GM21447 (cell line): ENCODE results near the gene GPR141.
"Not testable (repeated sequence)": the region's sequence is repeated elsewhere in the genome, so short reads cannot be mapped to it uniquely, and the experiment has no call there.

Source experiments
- ATAC-seq: cut with Tn5 transposase; IDR thresholded peaks from one replicate; pipeline ENCODE4 v1.9.1; 2021; ENCODE audit not compliant: unreplicated experiment

Gene GPR141

GRCh38 chr7:37684927-37685326, 1.4 kb downstream of the GPR141 start:
- ATAC-seq: no peak

DNA sequence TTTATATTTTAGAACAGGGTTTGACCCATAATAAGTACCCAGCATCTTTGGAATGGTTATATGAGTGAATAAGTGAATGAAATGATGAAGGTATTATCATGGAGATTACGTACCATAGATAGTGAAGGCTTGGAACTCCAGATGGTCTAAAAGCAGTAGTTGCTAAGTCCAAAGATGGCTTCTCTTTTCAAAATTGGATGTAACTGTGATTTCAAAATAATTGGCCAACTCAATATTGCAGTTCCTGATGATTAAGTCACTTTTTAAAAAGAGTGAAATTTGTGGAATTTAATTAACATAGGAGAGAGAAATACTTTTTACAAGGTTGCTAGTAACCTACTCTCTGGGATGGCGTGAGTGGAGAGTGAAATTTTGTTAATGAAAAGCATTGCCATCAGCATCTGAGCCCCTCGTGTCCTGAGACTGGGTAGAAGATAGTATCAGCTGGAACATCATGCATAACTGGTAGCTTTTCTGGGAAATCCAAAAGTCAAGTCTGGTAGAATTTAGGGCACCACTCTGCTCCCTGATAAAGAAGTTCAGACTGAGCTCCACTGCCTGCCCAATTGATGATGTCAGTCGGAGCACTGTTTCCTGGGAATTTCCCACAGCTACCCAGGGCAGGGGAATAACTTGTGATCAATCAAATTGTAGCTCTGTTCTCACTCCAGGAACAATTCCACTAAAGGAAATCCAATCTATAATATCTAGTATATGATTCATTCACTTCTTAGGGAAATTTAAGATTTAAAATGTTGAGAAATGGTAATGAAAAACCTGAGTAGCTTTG, 3.2 kb downstream of the GPR141 start:
- no peak for ATAC-seq

GRCh38 chr7:37690206-37690605, 6.6 kb downstream of the GPR141 start:
- no peak for ATAC-seq

- ATAC-seq: no peak
These were observed 10.9 kb downstream of the GPR141 start for GRCh38 chr7:37694208-37695094.

DNA sequence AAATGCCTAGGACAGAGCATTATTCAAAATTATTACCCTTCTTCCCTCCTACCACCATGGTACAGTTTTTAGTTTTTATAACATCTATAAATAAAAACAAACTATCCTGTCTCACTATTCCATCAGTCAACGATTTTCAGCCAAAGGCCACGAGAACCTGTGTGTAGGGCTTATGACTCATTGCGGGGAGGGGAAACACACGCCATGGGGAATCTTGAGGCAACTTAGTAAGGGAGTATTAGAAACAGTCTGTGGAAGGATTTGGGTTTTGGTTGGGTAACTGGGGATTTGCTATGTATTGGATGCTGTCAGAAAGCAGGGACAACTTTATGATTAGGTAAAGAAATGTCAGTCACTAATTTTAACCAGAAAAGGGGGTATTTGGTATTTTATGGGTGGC, 14.7 kb downstream of the GPR141 start:
- ATAC-seq: no peak

DNA sequence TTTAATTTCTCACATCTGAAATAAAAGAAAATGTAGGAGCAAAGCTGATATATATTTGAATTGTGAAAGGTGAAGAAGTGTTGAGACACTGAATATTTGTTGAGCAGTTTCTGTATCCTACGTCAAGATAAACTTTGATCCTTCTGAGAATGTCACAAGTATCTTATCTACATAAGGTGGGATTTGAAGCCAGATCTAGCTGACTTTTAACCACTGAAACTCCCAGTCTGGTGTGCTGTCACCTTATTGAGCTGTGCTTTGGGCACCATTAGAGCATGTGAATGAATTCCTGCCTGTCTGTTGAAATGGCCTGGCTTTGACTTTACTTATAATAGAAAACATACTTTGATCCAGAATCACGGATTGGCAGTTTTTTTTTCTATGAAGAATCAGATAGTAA, 15.2 kb downstream of the GPR141 start:
- no peak for ATAC-seq

DNA sequence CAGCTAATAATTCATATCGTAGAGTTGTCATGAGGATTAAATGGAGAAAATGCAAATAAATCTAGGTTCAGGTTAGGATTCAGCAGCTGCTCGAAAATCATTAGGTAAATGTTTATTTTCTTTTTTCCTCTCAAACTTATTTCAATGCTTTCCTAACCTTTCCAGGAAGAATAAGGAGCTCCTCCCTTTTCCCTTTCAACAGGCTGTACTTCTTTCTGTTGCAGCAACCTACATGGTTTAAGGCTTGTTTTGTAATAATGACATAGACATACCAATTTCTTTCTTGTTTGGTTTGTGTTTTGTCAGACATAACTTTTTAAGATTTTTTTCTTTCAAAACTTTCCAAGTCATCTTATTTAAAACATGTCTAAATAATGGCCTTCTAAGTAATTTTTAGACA, 18.2 kb downstream of the GPR141 start:
- no peak for ATAC-seq

DNA sequence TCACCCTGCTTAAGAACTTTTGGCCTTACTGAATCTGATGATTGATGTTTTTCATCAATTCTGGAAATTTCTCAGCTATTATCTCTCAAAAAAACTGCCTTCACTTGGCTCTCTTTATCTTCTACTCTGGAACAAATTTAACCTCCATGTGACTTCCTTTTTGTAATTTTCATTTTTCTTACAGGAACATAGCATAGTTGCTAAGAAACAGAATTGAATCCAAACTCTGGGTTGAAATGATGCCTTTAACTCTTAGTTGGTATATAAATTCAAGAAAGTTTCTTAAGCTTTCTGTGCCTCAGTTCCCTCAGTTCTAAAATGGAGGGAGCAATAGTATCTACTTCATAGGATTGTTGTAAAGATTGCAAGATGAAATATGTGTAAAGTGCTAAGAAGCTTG, 19.8 kb downstream of the GPR141 start:
- ATAC-seq: no peak

DNA sequence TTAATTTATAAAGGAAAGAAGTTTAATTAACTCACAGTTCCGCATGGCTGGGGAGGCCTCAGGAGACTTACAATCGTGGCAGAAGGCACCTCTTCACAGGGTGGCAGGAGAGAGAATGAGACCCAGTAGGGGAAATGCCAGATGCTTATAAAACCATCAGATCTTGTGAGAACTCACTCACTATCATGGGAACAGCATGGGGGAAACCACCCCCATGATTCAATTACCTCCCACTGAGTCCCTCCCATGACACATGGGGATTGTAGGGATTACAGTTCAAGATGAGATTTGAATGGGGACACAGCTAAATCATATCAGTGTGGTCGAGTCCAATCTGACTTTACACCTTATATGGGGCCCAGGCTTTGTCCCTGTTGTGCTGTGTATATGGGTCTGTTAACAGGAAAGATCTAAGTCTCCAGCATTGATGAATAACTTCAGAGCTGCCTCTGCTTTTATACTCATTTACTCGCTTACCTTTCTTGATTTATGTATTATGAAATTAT, 20.8 kb downstream of the GPR141 start:
- ATAC-seq: not testable (repeated sequence)

GRCh38 chr7:37705976-37706375, 22.4 kb downstream of the GPR141 start:
- ATAC-seq: no peak

- ATAC-seq: no peak
These were observed 23.2 kb downstream of the GPR141 start for GRCh38 chr7:37706804-37707203.

DNA sequence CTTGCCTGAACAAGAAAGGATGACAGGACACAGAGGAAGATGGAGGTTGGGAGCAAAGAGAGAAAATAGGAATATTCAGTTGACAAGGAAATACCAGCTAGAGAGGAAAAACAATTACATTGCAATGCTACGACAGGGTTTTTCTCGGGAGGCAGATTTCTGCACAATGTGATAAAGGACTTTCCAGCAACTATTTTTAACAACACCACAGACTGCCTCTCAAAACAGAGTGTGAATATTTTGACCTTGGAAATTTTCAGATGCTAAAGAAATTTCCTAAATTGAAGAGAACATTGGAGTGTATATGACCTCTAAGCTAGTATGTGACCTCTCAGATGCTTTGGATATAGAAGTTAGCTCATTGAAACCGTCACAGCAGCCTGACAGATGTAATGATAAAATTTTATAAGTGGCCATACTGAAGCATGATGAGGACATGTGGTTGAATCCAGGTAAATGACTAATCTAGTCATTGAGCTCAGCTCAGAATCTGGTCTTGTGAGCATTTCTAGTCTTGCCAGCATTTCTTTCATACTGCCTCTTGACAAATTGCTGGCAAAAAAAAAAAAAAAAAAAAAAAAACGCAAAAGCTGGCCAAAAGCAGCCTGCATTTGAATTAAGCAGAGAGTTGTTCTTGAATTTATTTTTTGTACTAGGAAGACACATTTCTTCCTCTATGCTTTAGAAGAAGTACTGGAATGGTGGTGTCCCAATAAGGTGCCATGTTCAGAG, 24.4 kb downstream of the GPR141 start:
- no peak for ATAC-seq

DNA sequence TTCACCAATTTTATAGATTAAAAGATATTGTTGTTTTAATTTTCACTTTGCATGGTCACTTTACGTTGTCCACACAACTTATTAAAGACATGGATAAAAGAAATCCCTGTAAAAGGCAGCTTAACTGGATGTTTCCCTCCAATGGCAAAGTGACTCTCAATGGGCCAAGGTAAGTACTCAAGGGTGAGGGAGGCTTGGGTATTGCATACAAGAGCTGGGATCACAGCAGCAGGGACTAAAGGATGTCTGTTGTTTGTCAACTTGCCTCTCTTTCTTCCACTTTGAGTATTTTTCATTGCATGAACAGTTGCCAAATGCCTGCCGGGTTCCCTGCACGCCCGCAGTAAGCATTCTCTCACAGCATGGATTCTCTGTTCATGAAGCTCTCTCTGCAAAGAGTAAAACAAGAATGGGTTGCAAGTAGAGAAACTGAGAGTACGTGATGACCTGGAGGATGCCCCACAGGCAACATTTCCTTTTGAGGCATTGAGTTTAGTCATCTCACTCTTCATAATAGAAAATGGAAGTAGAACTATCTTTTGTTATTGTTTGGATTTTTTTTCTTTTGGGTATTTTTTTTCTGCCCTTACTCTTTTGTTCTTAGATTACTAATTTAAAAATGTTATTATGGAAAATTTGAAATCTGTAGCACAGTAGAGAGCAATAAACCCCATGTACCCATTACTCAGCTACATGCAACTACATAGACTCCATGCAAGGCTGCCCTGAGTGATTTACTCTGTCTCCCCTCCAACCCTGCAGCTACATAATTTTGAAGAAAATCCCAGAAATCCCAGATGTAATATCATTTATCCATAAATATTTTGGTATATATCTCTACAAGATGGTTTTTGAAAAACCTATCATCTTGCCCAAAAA, 26.3 kb downstream of the GPR141 start:
- peak; percentile 98 for ATAC-seq

GRCh38 chr7:37713613-37714012, 30.0 kb downstream of the GPR141 start:
- no peak for ATAC-seq

DNA sequence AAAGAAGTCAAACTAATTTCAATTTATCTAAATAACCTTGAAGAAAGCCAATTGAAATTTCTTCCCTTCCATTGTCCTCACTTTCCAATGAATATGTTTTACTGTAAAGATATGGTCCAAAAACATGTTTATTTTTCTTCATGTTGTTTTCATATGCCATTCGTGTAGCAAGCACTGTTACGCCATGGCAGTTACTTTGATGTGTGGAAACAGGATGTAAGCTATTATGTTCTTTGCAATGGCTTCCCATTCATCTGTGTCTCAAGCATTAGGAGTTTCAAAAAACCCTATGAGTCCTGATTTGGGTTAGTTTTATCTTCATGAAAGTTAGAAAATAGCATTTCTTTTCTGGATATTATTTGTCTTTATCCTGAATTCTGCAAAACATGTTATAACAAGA, 31.0 kb downstream of the GPR141 start:
- no peak for ATAC-seq

DNA sequence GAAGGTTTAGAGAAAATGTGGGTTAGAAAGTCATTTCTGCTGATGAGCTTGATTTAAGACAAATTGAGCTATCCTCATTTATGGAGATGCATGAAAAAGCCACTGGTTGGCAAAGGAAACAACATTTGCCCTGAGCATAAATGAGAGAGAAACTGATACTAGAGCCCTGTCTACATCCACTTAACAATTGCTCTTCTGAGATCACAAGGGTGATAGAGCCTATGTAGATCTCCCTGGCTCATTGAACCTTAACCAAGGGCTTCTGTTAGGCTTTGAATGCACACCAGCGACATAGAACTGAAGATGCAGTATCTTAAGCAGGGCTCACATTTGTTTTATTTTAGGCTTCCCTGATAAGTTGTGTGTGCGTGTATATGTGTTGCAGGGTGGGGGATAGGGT, 35.0 kb downstream of the GPR141 start:
- ATAC-seq: peak; percentile 61

- peak; percentile 91 for ATAC-seq
These were observed 35.5 kb downstream of the GPR141 start for GRCh38 chr7:37719077-37719476.

DNA sequence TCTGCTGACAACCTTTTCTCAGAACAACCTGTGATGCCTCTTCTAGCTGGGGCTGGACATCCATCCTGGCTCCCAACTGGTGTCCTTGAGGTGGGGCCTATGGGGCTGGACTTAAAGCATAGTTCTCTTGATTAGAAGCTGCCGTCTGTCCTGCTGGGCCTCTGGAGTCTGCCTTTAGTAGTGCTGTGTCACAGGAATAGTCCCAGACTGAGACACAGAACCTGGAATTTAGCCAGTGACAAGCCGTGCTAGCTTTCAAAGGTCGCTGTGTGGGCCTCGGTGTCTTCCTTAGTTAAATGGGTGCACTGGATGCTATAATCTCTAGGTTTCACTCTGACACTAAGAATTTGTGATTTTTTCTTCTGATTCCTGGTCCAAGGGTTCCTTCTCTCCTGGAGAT, 41.2 kb downstream of the GPR141 start:
- ATAC-seq: no peak

DNA sequence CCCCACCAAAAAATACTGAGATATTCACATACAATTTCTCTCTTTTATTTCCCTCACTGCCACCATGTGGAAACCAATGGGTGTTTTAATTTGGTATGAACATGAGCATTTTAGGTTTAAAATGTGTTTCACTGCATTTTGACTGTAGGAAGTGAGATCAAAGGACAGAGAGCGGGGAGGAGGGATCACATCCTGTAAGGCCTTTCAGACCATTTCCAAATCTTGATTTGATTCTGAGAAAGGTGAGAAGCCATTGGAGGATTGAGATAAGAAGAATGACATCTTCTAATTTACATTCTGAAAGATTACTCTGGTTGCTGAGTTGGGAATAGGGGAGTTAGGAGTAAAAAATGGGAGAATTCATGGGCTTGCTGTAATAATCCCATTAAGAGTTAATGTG, 42.5 kb downstream of the GPR141 start:
- no peak for ATAC-seq

DNA sequence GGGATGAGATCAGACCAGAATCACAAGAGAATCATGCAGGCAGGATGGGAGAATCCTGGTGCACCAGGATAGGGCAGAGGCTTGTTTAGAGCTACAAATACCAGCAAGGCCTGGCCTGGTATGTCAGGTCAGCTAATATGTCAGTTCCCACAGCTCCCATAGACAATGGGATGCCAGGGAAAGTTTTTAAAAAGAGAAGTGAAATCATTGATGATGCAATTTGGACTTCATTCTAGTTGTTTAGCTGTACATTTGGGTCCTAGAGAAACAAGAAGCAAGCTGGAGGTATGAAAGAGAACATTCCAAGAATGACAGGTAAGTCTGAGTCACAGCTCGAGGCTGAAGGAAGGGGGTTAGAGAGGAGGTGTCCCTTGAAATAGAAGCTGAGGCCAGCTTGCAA, 45.2 kb downstream of the GPR141 start:
- ATAC-seq: peak; percentile 71
